ENCODE results near the gene UPK2. TPM values are rescaled to one million over a fixed set of nuclear protein-coding genes. Genes with fewer than 3 reads are reported as not detected.
A peak's percentile ranks its signal among the peaks of the same experiment; 100 is the strongest.
"Not testable (repeated sequence)": the region's sequence is repeated elsewhere in the genome, so short reads cannot be mapped to it uniquely, and the experiment has no call there.

The UPK2 gene
- total and polyA plus RNA-seq, 2 experiments from 2014 or later = 0.89 to 1.4 TPM

DNA sequence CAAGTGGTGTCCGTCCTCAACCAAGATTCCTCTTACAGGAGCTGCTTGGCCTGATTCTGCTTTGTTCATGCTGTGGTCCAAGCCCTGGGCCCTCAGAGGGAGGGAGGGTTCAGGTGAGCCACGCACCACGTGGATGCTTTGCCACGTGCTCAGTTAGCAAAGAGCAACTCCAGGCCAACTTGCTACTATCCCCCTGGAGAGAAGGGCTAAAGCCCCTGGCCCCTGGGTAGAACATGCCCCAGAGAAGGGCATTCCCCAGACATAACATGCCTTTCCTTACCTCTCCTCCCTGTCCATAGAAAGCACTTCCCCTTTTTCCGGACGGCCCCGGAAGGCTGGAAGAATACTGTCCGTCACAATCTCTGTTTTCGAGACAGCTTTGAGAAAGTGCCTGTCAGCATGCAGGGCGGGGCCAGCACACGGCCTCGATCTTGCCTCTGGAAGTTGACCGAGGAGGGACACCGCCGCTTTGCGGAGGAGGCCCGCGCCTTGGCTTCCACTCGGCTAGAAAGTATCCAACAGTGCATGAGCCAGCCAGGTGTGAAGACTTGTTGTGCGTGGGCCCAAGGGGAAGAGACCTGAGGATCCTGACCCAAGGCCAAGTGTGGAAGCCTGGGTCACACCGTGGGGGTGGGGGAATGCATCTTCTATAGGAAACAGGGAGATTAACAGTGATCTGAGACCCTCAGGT lies 24.2 kb downstream of the UPK2 start:
- DNase-seq (ENCODE audit: low read depth in 1 of 2, low spot score in 1 of 2) = peak in 1 of 2 donors; percentile 51
- Histone ChIP-seq H3K27ac (no peak overlapping the region), H3K4me3 (no peak overlapping the region), H3K36me3 (no peaks in the 10 kb centered on the region), H3K27me3 (no peaks in the 10 kb centered on the region), H3K9me3 (ENCODE audit: low read depth) (no peaks in the 10 kb centered on the region), H3K4me1 (ENCODE audit: low read depth) (no peaks in the 10 kb centered on the region)
- TF ChIP-seq, protein P1, sequence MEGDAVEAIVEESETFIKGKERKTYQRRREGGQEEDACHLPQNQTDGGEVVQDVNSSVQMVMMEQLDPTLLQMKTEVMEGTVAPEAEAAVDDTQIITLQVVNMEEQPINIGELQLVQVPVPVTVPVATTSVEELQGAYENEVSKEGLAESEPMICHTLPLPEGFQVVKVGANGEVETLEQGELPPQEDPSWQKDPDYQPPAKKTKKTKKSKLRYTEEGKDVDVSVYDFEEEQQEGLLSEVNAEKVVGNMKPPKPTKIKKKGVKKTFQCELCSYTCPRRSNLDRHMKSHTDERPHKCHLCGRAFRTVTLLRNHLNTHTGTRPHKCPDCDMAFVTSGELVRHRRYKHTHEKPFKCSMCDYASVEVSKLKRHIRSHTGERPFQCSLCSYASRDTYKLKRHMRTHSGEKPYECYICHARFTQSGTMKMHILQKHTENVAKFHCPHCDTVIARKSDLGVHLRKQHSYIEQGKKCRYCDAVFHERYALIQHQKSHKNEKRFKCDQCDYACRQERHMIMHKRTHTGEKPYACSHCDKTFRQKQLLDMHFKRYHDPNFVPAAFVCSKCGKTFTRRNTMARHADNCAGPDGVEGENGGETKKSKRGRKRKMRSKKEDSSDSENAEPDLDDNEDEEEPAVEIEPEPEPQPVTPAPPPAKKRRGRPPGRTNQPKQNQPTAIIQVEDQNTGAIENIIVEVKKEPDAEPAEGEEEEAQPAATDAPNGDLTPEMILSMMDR (IDR thresholded peaks at IDR 0.05; ENCODE audit: low read depth, low read length) = no peak

DNA sequence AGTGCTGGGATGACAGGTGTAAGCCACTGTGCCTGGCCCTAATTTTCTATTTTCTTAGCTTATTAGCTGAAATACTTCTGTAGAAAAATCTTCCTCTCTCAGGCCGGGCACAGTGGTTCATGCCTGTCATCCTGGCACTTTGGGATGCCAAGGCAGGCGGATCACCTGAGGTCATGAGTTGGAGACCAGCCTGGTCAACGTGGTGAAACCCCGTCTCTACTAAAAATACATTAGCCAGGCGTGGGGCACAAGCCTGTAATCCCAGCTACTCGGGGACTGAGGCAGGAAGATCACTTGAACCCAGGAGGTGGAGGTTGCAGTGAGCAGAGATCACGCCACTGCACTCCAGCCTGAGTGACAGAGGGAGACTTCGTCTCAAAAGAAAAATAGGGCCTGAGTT lies 28.2 kb downstream of the UPK2 start:
- not testable (repeated sequence) for H3K4me1 ChIP-seq (ENCODE audit: low read depth); H3K9me3 ChIP-seq (ENCODE audit: low read depth); H3K4me3 ChIP-seq; H3K27me3 ChIP-seq; H3K36me3 ChIP-seq; DNase-seq (ENCODE audit: low read depth in 1 of 2, low spot score in 1 of 2); H3K27ac ChIP-seq

DNA sequence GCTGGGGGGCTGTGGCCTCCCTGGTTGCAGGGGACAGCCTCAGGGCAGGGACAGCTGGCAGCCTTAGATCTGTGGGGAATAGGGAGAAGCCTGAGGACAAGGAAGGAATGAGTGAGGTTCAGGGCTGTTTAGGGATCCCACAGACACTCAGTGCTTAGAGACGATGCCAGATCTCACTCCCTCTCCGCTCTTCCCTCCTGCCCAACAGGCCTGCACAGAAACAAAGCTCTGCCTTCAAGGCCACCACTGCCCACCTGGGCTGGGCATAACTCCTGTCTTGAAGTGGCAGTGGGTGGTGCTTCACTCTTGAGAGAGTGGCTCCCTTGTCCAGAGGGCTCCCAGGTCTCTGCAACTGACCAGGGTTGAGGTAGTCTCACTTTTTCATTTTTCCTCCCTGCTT lies 28.7 kb downstream of the UPK2 start:
- TF ChIP-seq, protein P1 (IDR thresholded peaks at IDR 0.05; ENCODE audit: low read depth, low read length) = no peak
- Histone ChIP-seq H3K4me3 (no peak overlapping the region), H3K27ac (no peak overlapping the region), H3K36me3 (no peaks in the 10 kb centered on the region), H3K9me3 (ENCODE audit: low read depth) (no peaks in the 10 kb centered on the region), H3K27me3 (no peaks in the 10 kb centered on the region), H3K4me1 (ENCODE audit: low read depth) (no peaks in the 10 kb centered on the region)
- no peak for DNase-seq (ENCODE audit: low read depth in 1 of 2, low spot score in 1 of 2)

DNA sequence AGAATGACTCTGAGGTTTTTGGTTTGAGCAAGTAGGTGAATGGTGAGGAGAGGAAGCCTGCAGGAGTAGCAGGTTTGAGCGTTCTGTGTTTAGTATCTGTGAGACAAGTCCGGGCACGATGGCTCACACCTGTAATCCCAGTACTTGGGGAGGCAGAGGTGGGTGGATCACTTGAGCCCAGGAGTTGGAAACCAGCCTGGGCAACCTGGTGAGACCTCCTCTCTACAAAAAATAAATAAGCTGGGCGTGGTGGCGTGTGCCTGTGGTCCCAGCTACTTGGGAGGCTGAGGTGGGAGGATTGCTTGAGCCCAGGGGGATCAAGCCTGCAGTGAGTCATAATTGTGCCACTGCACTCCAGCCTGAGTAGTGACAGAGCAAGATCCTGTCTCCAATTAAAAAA lies 32.2 kb downstream of the UPK2 start:
- no peaks in the 10 kb centered on the region for H3K36me3 ChIP-seq
- H3K27ac ChIP-seq = no peak overlapping the region
- TF ChIP-seq, protein P1 (IDR thresholded peaks at IDR 0.05; ENCODE audit: low read depth, low read length) = no peak
- H3K9me3 ChIP-seq (ENCODE audit: low read depth) = no peaks in the 10 kb centered on the region
- no peaks in the 10 kb centered on the region for H3K4me1 ChIP-seq (ENCODE audit: low read depth)
- DNase-seq (ENCODE audit: low read depth in 1 of 2, low spot score in 1 of 2) = no peak
- H3K4me3 ChIP-seq = no peak overlapping the region
- no peaks in the 10 kb centered on the region for H3K27me3 ChIP-seq

DNA sequence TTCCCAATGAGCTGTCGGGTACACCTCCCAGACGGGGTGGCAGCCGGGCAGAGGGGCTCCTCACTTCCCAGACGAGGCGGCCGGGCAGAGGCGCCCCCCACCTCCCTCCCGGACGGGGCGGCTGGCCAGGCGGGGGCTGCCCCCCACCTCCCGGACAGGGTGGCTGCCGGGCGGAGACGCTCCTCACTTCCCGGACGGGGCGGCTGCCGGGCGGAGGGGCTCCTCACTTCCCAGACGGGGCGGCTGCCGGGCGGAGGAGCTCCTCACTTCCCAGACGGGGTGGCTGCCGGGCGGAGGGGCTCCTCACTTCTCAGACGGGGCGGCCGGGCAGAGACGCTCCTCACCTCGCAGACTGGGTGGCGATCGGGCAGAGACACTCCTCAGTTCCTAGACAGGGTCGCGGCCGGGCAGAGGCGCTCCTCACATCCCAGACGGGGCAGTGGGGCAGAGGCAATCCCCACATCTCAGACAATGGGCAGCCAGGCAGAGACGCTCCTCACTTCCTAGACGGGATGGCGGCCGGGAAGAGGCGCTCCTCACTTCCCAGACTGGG lies 35.5 kb downstream of the UPK2 start:
- H3K4me3 ChIP-seq; H3K9me3 ChIP-seq (ENCODE audit: low read depth); H3K27ac ChIP-seq; H3K4me1 ChIP-seq (ENCODE audit: low read depth); H3K36me3 ChIP-seq; DNase-seq (ENCODE audit: low read depth in 1 of 2, low spot score in 1 of 2); H3K27me3 ChIP-seq: not testable (repeated sequence)

DNA sequence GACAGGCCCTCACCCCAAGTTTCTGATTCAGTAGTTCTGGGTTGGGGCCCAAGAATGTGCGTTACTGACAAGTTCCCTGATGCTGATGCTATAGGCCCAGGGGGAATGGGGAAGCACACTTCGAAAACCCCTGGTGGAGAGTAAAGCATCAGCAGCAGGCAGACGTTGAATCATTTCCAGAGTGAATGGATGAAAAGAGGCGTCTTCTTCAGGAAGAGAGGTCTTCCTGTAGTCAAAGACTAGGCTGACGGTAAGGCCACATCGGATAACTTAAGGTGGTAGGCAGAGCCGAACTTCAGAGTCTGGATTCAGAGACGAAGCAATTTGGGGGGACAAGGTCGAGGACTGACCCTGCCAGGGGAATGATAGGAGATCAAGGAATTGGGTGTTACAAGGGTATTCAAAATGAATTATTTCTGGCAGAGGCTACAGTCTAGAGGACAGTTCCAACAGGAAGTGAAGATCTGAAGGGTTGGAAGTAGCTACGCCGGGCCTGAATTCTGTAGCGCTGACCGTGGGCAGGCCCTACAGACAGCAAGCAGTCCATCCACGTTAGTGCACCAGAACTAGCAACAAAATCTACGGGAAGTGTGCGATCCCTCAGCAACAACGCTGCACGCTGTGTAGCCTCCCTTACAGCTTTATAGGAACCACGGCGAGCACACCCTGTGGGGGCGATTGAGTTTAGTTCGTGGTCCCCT lies 41.0 kb downstream of the UPK2 start:
- DNase-seq (ENCODE audit: low read depth in 1 of 2, low spot score in 1 of 2) = peak in 1 of 2 donors; percentile 29
- Histone ChIP-seq H3K4me3 (peak overlapping the region; percentile 59), H3K9me3 (ENCODE audit: low read depth) (no peaks in the 10 kb centered on the region), H3K27me3 (no peaks in the 10 kb centered on the region), H3K4me1 (ENCODE audit: low read depth) (no peaks in the 10 kb centered on the region), H3K27ac (no peak overlapping the region), H3K36me3 (peaks cover 19% of the 10 kb centered on the region)
- TF ChIP-seq, protein P1 (IDR thresholded peaks at IDR 0.05; ENCODE audit: low read depth, low read length) = peak; percentile 17

All from cardiac muscle cell (in vitro differentiated cells and primary cell).